ENCODE results near the gene WDR27.

The WDR27 gene

GRCh38 chr6:169450097-169450496 is 251.7 kb downstream of the WDR27 start:
- TF ChIP-seq TAF1 (IDR thresholded peaks at IDR 0.05; ENCODE audit: borderline replicate concordance, insufficient read depth, low read length) = no peak
- TF ChIP-seq REST (IDR thresholded peaks at IDR 0.05; ENCODE audit: insufficient read depth in 1 of 2, low read depth in 2 of 2, low read length in 2 of 2) = no peak
- TF ChIP-seq POLR2AphosphoS5 (IDR thresholded peaks at IDR 0.05; ENCODE audit: low read depth, low read length) = no peak
- no peak for TF ChIP-seq FOXP2 (optimal IDR thresholded peaks at IDR 0.05; ENCODE audit: borderline replicate concordance, extremely low read depth, extremely low read length, insufficient read depth)
- TF ChIP-seq SIN3A (IDR thresholded peaks at IDR 0.05; ENCODE audit: borderline replicate concordance, insufficient read depth, low read length) = no peak

- TF ChIP-seq TAF1 (IDR thresholded peaks at IDR 0.05; ENCODE audit: borderline replicate concordance, insufficient read depth, low read length) (no peak), POLR2AphosphoS5 (IDR thresholded peaks at IDR 0.05; ENCODE audit: low read depth, low read length) (no peak), REST (IDR thresholded peaks at IDR 0.05; ENCODE audit: insufficient read depth in 1 of 2, low read depth in 2 of 2, low read length in 2 of 2) (no peak), SIN3A (IDR thresholded peaks at IDR 0.05; ENCODE audit: borderline replicate concordance, insufficient read depth, low read length) (no peak), FOXP2 (optimal IDR thresholded peaks at IDR 0.05; ENCODE audit: borderline replicate concordance, extremely low read depth, extremely low read length, insufficient read depth) (no peak)
Observed at GRCh38 chr6:169449221-169449620, 252.6 kb downstream of the WDR27 start.

- TF ChIP-seq POLR2AphosphoS5 (IDR thresholded peaks at IDR 0.05; ENCODE audit: low read depth, low read length) (no peak), FOXP2 (optimal IDR thresholded peaks at IDR 0.05; ENCODE audit: borderline replicate concordance, extremely low read depth, extremely low read length, insufficient read depth) (no peak), REST (IDR thresholded peaks at IDR 0.05; ENCODE audit: insufficient read depth in 1 of 2, low read depth in 2 of 2, low read length in 2 of 2) (no peak), SIN3A (IDR thresholded peaks at IDR 0.05; ENCODE audit: borderline replicate concordance, insufficient read depth, low read length) (no peak), TAF1 (IDR thresholded peaks at IDR 0.05; ENCODE audit: borderline replicate concordance, insufficient read depth, low read length) (no peak)
Observed at GRCh38 chr6:169445661-169446581, 255.9 kb downstream of the WDR27 start.

- TF ChIP-seq FOXP2 (optimal IDR thresholded peaks at IDR 0.05; ENCODE audit: borderline replicate concordance, extremely low read depth, extremely low read length, insufficient read depth) (no peak), TAF1 (IDR thresholded peaks at IDR 0.05; ENCODE audit: borderline replicate concordance, insufficient read depth, low read length) (no peak), REST (IDR thresholded peaks at IDR 0.05; ENCODE audit: insufficient read depth in 1 of 2, low read depth in 2 of 2, low read length in 2 of 2) (no peak), POLR2AphosphoS5 (IDR thresholded peaks at IDR 0.05; ENCODE audit: low read depth, low read length) (no peak), SIN3A (IDR thresholded peaks at IDR 0.05; ENCODE audit: borderline replicate concordance, insufficient read depth, low read length) (no peak)
Observed at GRCh38 chr6:169445227-169445626, 256.6 kb downstream of the WDR27 start.
